ENCODE results near the gene NEK10.

DNA sequence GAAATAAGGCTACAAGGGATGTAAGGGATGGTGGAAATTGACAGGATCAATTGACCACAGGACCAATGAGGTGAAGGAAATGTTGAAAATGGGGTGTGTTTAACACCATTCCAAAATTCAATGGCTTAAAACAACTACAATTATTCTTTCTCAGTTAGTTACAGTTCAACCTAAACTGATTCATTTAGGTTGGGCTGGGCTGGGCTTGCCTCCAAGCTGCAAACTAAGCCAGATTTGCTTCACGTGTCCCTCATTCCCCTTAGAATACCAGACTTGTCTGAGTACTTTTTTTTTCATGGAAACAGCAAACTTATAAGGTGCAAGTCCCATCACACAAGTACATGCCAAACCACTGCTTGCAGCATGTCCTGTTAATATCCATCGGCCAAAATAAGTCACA lies 280.1 kb downstream of the NEK10 start:
- TF ChIP-seq, protein P1, sequence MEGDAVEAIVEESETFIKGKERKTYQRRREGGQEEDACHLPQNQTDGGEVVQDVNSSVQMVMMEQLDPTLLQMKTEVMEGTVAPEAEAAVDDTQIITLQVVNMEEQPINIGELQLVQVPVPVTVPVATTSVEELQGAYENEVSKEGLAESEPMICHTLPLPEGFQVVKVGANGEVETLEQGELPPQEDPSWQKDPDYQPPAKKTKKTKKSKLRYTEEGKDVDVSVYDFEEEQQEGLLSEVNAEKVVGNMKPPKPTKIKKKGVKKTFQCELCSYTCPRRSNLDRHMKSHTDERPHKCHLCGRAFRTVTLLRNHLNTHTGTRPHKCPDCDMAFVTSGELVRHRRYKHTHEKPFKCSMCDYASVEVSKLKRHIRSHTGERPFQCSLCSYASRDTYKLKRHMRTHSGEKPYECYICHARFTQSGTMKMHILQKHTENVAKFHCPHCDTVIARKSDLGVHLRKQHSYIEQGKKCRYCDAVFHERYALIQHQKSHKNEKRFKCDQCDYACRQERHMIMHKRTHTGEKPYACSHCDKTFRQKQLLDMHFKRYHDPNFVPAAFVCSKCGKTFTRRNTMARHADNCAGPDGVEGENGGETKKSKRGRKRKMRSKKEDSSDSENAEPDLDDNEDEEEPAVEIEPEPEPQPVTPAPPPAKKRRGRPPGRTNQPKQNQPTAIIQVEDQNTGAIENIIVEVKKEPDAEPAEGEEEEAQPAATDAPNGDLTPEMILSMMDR (IDR thresholded peaks at IDR 0.05): no peak
- no peak for TF ChIP-seq POLR2A (IDR thresholded peaks at IDR 0.05)
